Kidney (tissue), 14 donors: ENCODE results near the gene SLC7A4. TPM values are rescaled to one million over a fixed set of nuclear protein-coding genes. Genes with fewer than 3 reads are reported as not detected.

Experiments
- DNase-seq, 5 donors: peaks; one replicate each; pipeline ENCODE4 v3.0.0-alpha.2; 2013 to 2020
- FAIRE-seq: peaks from 2 replicates; lab custom pipeline; 2012; peaks lifted over from hg19 to GRCh38; lab: Jason Lieb, UNC
- H3K27ac ChIP-seq, 2 donors: one replicate each; pipeline ENCODE4 v1.7.0; 2013; ENCODE audit warnings: low read depth in 2 of 2, low read length in 2 of 2, inconsistent platforms in 1 of 2
- H3K27me3 ChIP-seq: one replicate; pipeline ENCODE4 v1.7.1; 2013; ENCODE audit warnings: low read length, inconsistent platforms; ENCODE audit not compliant: control insufficient read depth, insufficient read depth
- H3K36me3 ChIP-seq, 3 donors: one replicate each; pipeline versions ENCODE4 v1.7.0 to v1.7.1; 2013; ENCODE audit warnings: low read length in 3 of 3, control low read depth in 1 of 3, inconsistent platforms in 1 of 3; ENCODE audit not compliant: insufficient read depth in 3 of 3, control insufficient read depth in 2 of 3
- H3K4me1 ChIP-seq, 3 donors: one replicate each; pipeline versions ENCODE4 v1.7.0 to v1.7.1; 2013; ENCODE audit warnings: low read length in 3 of 3, inconsistent platforms in 1 of 3, low read depth in 1 of 3; ENCODE audit not compliant: control insufficient read depth in 2 of 3, insufficient read depth in 2 of 3
- H3K4me3 ChIP-seq, 3 donors: one replicate each; pipeline versions ENCODE4 v1.7.0 to v1.8.1; 2013; ENCODE audit warnings: low read length in 3 of 3, control low read depth in 1 of 3, inconsistent platforms in 1 of 3
- H3K9ac ChIP-seq, 3 donors: one replicate each; pipeline versions ENCODE4 v1.7.0 to v1.7.1; 2013; ENCODE audit warnings: low read length in 3 of 3, control low read depth in 1 of 3, inconsistent platforms in 1 of 3
- H3K9me3 ChIP-seq, 3 donors: one replicate each; pipeline versions ENCODE4 v1.7.0 to v1.7.1; 2013; ENCODE audit warnings: low read length in 3 of 3, control low read depth in 1 of 3, inconsistent platforms in 1 of 3; ENCODE audit not compliant: control insufficient read depth in 2 of 3, insufficient read depth in 1 of 3
- intact Hi-C: fragments of 100-400 bp; cut with DNase I; formaldehyde crosslinking; loops from one replicate; pipeline ENCODE4 v1.11.1; 2022
- polyA plus RNA-seq: library from polyadenylated mRNA; stranded (reverse); fragments of 350-450 nt; fragmentation: Illumina TruSeq; extraction: RNeasy Lipid Tissue Mini Kit (QIAGEN cat#74804); gene quantifications from one replicate; pipeline ENCODE4 v1.2.3, GENCODE V29; 2014; ENCODE audit warnings: low read depth, low replicate concordance; ENCODE audit not compliant: insufficient read depth
- total RNA-seq: library from RNA; stranded (reverse); fragmentation: NEBNext Ultra II Directional; extraction: Animal tissue kit (Norgen Biotek cat#: 25700); gene quantifications from one replicate; pipeline ENCODE4 v1.2.1, GENCODE V29; 2021
- TF ChIP-seq, protein P1 (sequence below): IDR thresholded peaks from 3 replicates; pipeline ENCODE4 v1.5.1; 2012; ENCODE audit warnings: mild to moderate bottlenecking, moderate library complexity, borderline replicate concordance; ENCODE audit not compliant: insufficient read depth; ENCODE audit errors: extremely low read depth
- donor health status: control.
- donor health status: control.
- donor health status: control.
- donor health status: control.
- donor health status: control.
- donor health status: DM: yes; HTN: yes; CAD: no.
- donor health status: Normal renal cell carcinoma (clear cell type).

The SLC7A4 gene
- total and polyA plus RNA-seq, 2 donors from 2014 or later: 0.57 to 1.2 TPM

DNA sequence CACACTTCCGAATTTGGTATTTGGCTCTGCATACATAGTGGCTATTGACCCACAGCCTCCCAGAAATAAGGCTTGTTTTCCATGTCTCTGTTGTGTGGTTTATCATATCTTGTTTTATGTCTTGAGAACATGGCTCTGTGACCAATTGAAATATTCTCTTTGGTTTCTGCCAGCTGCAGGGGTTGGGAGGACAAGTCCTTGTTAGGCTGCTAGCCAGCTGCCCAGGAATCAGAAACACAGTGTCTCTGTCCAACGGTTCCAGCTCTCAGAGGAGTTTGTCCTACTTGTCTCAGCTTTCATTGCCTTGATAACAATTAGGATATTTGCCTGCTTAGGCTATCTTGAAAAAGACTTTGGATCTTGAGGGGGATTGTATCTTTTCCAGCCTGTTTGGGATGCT, 6.0 kb upstream of the SLC7A4 start:
- TF ChIP-seq, protein P1, sequence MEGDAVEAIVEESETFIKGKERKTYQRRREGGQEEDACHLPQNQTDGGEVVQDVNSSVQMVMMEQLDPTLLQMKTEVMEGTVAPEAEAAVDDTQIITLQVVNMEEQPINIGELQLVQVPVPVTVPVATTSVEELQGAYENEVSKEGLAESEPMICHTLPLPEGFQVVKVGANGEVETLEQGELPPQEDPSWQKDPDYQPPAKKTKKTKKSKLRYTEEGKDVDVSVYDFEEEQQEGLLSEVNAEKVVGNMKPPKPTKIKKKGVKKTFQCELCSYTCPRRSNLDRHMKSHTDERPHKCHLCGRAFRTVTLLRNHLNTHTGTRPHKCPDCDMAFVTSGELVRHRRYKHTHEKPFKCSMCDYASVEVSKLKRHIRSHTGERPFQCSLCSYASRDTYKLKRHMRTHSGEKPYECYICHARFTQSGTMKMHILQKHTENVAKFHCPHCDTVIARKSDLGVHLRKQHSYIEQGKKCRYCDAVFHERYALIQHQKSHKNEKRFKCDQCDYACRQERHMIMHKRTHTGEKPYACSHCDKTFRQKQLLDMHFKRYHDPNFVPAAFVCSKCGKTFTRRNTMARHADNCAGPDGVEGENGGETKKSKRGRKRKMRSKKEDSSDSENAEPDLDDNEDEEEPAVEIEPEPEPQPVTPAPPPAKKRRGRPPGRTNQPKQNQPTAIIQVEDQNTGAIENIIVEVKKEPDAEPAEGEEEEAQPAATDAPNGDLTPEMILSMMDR: no peak
- Histone ChIP-seq H3K4me3 (no peak overlapping the region), H3K27ac (no peak overlapping the region), H3K36me3 (no peaks in the 10 kb centered on the region), H3K4me1 (no peaks in the 10 kb centered on the region), H3K27me3 (no peaks in the 10 kb centered on the region), H3K9ac (no peak overlapping the region), H3K9me3 (no peaks in the 10 kb centered on the region)
- FAIRE-seq: no peak
- no peak for DNase-seq
- intact Hi-C loops: no loop called here

DNA sequence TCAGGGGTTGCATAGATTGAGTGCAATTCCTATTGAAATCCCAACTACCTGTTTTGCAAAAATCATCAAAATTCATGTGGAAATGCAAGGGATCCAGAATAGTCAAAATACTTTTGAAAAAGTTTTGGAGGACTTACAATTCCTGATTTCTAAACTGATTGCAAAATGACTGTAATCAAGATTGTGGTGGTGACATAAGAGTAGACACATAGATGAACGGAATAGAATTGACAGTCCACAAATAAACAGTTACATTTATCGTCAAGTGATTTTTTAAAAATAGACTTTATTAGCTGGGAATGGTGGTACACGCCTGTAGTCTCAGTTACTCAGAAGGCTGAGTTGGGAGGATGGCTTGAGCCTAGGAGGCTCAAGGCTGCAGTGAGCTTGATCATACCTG, 2.6 kb upstream of the SLC7A4 start:
- H3K36me3 ChIP-seq: no peaks in the 10 kb centered on the region
- no peak overlapping the region for H3K4me3 ChIP-seq
- H3K27ac ChIP-seq: no peak overlapping the region
- FAIRE-seq (no peak), DNase-seq (no peak)
- no peaks in the 10 kb centered on the region for H3K27me3 ChIP-seq
- no peak overlapping the region for H3K9ac ChIP-seq
- TF ChIP-seq, protein P1: no peak
- peaks cover 0 to 7% (median 0%) of the 10 kb centered on the region in 3 donors for H3K4me1 ChIP-seq
- intact Hi-C loops: no loop called here
- no peaks in the 10 kb centered on the region for H3K9me3 ChIP-seq

DNA sequence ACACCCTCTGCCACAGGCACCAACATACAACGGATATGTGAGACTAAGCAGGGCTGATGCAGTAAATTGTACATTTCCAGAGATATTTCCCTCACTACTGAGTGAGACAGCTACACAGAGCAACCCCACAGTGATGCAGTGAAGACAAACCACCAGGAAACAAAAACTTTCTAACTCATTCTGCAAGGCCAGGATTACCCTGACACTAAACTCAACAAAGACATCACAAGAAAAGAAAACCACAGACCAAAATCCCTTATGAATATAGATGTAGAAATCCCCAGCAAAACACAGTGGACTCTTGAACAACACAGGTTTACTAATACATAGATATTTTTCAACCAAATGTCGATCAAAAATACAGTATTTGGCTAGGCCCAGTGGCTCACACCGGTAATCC, 1.5 kb upstream of the SLC7A4 start:
- no peaks in the 10 kb centered on the region for H3K36me3 ChIP-seq
- no peaks in the 10 kb centered on the region for H3K9me3 ChIP-seq
- intact Hi-C loops: no loop called here
- no peak overlapping the region for H3K4me3 ChIP-seq
- DNase-seq (no peak), FAIRE-seq (no peak)
- no peaks in the 10 kb centered on the region for H3K27me3 ChIP-seq
- H3K4me1 ChIP-seq: peaks cover 0 to 7% (median 0%) of the 10 kb centered on the region in 3 donors
- H3K9ac ChIP-seq: no peak overlapping the region
- no peak overlapping the region for H3K27ac ChIP-seq
- TF ChIP-seq, protein P1: no peak
